Cardiac fibroblast (primary cell): Measurements from ENCODE around the gene SLC17A5.

Experiments used
- DNase-seq, 2 donors: peaks; one replicate each; pipeline versions ENCODE4 v3.0.0 to v3.0.0-alpha.2; 2010; ENCODE audit warnings: low read depth in 2 of 2
- H3K4me3 ChIP-seq, 2 donors: replicated peaks in 1 of 2; 1 replicate in 1 of 2; 2 replicates in 1 of 2; pipeline ENCODE4 v1.5.1; 2011; ENCODE audit warnings: low read depth in 2 of 2, low read length in 2 of 2, mild to moderate bottlenecking in 2 of 2, moderate library complexity in 1 of 2
- TF ChIP-seq, protein P1 (sequence below): IDR thresholded peaks from one replicate; pipeline ENCODE4 v1.5.1; 2011; ENCODE audit warnings: low read depth, mild to moderate bottlenecking, low read length, inconsistent platforms

Gene SLC17A5

DNA sequence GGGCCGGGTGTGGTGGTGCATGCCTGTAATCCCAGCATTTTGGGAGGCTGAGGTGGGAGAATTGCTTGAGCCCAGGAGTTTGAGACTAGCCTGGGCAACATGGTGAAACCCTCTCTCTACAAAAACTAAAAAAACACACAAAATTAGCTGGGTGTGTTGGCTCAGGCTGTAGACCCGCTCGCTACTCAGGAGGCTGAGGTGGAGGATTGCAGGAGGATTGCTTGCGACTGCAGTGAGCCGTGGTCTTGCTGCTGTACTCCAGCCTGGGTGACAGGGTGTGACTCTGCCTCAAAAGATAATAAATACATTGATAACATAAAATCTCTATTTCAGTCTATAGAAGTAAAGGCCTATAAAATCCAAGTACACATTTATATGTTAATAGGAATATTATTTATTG lies 49.3 kb downstream of the SLC17A5 start:
- no peak for DNase-seq
- H3K4me3 ChIP-seq: no peak overlapping the region
- TF ChIP-seq, protein P1, sequence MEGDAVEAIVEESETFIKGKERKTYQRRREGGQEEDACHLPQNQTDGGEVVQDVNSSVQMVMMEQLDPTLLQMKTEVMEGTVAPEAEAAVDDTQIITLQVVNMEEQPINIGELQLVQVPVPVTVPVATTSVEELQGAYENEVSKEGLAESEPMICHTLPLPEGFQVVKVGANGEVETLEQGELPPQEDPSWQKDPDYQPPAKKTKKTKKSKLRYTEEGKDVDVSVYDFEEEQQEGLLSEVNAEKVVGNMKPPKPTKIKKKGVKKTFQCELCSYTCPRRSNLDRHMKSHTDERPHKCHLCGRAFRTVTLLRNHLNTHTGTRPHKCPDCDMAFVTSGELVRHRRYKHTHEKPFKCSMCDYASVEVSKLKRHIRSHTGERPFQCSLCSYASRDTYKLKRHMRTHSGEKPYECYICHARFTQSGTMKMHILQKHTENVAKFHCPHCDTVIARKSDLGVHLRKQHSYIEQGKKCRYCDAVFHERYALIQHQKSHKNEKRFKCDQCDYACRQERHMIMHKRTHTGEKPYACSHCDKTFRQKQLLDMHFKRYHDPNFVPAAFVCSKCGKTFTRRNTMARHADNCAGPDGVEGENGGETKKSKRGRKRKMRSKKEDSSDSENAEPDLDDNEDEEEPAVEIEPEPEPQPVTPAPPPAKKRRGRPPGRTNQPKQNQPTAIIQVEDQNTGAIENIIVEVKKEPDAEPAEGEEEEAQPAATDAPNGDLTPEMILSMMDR: no peak

DNA sequence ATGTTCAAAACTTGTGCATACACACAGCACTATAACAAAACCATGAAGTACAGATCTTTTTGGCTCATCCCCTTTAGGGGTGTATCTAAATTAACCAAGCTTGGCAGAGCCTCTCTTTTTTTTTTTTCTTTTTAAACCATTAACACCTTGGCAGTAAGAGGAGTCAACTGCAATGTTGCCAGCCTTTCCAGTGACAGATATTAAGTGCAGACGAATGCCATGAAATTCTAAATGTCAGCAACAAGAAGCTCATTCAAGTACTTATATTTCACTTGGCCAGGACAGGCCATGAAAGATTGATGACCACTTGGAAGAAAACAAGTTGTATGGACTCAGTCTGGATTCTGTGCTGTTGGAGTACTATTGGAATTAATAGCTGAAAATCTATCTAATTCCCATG lies 49.8 kb downstream of the SLC17A5 start:
- no peak overlapping the region for H3K4me3 ChIP-seq
- TF ChIP-seq, protein P1: no peak
- no peak for DNase-seq

DNA sequence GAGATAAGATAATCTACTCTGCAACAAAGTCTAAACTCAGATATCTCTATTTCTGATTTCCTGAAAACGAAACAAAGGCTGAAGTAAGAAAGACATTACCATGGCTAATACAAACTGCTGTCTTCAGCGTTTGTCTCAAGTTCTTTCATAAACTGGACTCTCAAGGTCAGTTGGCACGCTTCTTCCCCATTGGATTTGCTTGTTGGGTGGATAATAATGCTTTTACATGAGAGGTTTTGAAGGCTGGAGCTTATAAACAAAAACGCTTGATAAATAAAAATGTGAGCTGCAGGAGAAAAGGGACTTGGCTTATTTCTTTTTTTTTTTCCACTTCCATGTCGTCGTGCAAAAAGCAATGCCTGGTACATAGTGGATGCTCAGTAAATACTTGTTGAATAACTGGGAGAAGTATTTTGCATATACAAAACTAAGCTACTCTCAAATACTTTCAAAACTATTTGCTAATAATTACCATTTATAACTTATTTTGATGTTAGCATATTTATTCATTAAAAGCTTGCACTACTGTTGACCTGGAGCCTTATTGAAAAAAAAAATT lies 67.3 kb downstream of the SLC17A5 start:
- peak overlapping the region in 1 of 2 donors; percentile 33 for H3K4me3 ChIP-seq
- TF ChIP-seq, protein P1: no peak
- DNase-seq: peak; percentile 45 to 48

DNA sequence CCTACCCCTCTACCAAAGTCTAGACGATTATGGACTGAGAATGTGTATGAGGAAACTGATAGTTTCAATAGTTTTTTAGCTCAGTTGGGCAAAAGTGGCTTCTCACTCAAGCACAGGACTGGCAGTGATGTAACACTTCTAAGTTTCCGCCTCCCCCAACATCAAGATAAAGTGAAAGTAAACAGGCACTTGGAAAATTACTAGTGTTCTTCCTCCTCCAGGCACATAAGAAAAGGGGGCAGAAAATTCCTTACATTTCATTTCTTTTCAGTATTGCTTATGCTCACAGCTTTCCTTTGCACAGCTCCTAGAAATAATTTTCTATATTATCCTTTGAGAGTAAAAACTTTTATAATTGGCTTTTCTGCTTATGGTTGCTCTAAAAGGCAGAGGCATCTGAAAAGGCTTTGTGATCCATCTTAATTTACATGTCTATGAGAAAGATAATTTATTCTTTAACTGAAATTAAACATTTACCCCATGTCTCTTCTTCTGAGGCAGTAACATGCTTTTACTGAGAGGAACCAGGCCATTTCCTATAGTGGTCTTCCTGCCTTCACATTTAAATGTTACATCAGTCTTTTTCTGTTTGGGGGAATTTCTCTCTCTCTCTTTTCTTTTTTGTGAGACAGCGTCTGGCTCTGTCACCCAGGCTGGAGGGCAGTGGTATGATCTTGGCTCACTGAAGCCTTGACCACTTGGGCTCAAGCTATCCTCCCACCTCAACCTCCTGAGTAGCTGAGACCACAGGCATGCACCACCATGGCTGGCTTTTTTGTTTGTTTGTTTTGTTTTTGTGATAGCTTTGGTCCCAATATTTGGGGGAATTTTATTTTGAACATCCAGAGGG lies 68.0 kb downstream of the SLC17A5 start:
- peak; percentile 85 to 87 for DNase-seq
- peak overlapping the region in 1 of 2 donors; percentile 33 for H3K4me3 ChIP-seq
- TF ChIP-seq, protein P1: no peak

DNA sequence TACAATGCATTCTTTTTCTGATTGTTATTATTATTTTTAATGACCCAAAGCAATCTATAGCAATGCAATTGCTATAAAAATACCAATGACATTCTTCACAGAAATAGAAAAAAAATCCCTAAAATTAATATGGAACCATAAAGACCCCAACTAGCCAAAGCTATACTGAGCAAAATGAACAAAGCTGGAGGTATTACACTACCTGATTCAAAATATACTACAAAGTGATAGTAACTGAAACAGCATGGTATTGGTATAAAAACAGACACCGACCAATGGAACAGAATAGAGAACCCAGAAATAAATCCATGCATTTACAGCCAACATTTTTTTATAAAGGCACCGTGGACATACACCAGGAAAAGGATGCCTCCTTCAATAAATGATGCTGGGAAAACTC lies 72.5 kb downstream of the SLC17A5 start:
- TF ChIP-seq, protein P1: no peak
- peak overlapping the region in 1 of 2 donors; percentile 21 for H3K4me3 ChIP-seq

DNA sequence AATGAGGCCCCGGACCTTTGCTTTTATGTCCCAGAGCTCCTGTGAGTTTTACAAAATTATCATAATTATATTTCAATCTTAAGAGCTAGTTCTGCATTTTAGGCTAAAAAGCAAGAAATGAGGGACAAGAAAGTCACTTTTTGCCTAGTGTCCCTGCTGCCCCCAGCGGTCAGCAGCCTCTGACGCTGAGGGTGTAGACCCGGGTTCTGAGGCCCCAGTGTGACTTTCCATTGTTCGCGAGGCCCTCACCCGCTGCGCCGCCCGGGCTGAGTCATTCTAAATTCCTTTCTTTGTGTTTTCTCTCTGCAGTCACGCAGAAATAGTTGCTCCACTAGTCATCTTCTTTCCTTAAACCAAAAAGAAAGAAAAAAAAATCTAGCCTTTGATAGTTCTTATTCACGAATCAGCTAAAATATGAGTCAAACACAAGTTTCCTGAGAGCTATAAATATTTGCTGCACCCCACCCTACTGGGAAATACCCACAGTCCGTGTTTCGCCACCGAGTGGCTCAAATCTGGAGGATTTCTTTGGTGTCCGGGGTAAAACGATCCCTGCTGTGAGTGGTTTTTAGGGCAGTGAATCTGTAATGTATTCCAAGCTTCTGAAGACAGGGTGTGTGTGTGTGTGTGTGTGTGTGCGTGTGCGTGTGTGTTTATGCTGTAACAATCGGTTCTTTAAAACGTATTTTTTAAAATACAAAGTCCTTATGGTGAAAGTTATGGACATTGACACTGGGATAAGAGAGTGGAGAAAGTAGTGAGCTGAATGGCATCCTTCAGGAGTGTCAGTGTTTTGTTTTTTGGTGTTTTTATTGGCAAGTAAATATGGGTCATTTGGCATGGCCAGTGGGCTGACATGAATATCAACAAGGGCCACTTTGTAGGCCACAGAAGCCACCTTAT lies 73.3 kb downstream of the SLC17A5 start:
- TF ChIP-seq, protein P1: peak; percentile 63
- peak; percentile 97 to 99 for DNase-seq
- peak overlapping the region in 1 of 2 donors; percentile 21 for H3K4me3 ChIP-seq

More for the DNA sequence above, 72.5 kb downstream of the SLC17A5 start:
- DNase-seq: no peak
